Right hindlimb (tissue), 1 donor: ENCODE measurements around the gene PEX11A.

Experiments
- DNase-seq: peaks from one replicate; pipeline ENCODE4 v3.0.0-alpha.2; 2018

The PEX11A gene

GRCh38 chr15:89654847-89655805 is 35.4 kb downstream of the PEX11A start, which contains the start of gene KIF7:
Gene KIF7, minus strand, starts transcription at chr15:89655467. Its CDS starts 2,537 bp downstream, at chr15:89652930.
- peak; percentile 89 for DNase-seq

GRCh38 chr15:89654301-89654761 is 36.2 kb downstream of the PEX11A start:
- DNase-seq = no peak

- DNase-seq = no peak
Measured at GRCh38 chr15:89653578-89653977, 37.0 kb downstream of the PEX11A start.

- DNase-seq = no peak
Measured at GRCh38 chr15:89652666-89653065, 37.9 kb downstream of the PEX11A start.

GRCh38 chr15:89652131-89652530 is 38.4 kb downstream of the PEX11A start:
- DNase-seq = no peak

- DNase-seq = no peak
Measured at GRCh38 chr15:89649716-89650115, 40.8 kb downstream of the PEX11A start.

- DNase-seq = no peak
Measured at GRCh38 chr15:89649013-89649625, 41.4 kb downstream of the PEX11A start.

- DNase-seq = no peak
Measured at GRCh38 chr15:89648106-89649012, 42.2 kb downstream of the PEX11A start.

GRCh38 chr15:89647191-89647851 is 43.2 kb downstream of the PEX11A start:
- peak; percentile 80 for DNase-seq

GRCh38 chr15:89646416-89647141 is 44.0 kb downstream of the PEX11A start:
- no peak for DNase-seq

GRCh38 chr15:89645680-89646079 is 44.9 kb downstream of the PEX11A start:
- no peak for DNase-seq

GRCh38 chr15:89642106-89642505 is 48.4 kb downstream of the PEX11A start:
- DNase-seq = no peak

- no peak for DNase-seq
Measured at GRCh38 chr15:89641053-89641452, 49.5 kb downstream of the PEX11A start.

- DNase-seq = no peak
Measured at GRCh38 chr15:89640245-89640644, 50.3 kb downstream of the PEX11A start.

- DNase-seq = no peak
Measured at GRCh38 chr15:89633585-89633984, 57.0 kb downstream of the PEX11A start.

GRCh38 chr15:89632563-89633430 is 57.8 kb downstream of the PEX11A start:
- DNase-seq = no peak

GRCh38 chr15:89631902-89632264 is 58.7 kb downstream of the PEX11A start:
- DNase-seq = no peak
